Measurements from ENCODE around the gene KRT81.
"Not testable (repeated sequence)": the region's sequence is repeated elsewhere in the genome, so short reads cannot be mapped to it uniquely, and the experiment has no call there.

The KRT81 gene

GRCh38 chr12:52286857-52287785 lies 4.2 kb downstream of the KRT81 start:
- TF ChIP-seq, protein P1, sequence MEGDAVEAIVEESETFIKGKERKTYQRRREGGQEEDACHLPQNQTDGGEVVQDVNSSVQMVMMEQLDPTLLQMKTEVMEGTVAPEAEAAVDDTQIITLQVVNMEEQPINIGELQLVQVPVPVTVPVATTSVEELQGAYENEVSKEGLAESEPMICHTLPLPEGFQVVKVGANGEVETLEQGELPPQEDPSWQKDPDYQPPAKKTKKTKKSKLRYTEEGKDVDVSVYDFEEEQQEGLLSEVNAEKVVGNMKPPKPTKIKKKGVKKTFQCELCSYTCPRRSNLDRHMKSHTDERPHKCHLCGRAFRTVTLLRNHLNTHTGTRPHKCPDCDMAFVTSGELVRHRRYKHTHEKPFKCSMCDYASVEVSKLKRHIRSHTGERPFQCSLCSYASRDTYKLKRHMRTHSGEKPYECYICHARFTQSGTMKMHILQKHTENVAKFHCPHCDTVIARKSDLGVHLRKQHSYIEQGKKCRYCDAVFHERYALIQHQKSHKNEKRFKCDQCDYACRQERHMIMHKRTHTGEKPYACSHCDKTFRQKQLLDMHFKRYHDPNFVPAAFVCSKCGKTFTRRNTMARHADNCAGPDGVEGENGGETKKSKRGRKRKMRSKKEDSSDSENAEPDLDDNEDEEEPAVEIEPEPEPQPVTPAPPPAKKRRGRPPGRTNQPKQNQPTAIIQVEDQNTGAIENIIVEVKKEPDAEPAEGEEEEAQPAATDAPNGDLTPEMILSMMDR (conservative IDR thresholded peaks at IDR 0.05), result peak; percentile 66
- H3K27ac ChIP-seq, result not testable (repeated sequence)

DNA sequence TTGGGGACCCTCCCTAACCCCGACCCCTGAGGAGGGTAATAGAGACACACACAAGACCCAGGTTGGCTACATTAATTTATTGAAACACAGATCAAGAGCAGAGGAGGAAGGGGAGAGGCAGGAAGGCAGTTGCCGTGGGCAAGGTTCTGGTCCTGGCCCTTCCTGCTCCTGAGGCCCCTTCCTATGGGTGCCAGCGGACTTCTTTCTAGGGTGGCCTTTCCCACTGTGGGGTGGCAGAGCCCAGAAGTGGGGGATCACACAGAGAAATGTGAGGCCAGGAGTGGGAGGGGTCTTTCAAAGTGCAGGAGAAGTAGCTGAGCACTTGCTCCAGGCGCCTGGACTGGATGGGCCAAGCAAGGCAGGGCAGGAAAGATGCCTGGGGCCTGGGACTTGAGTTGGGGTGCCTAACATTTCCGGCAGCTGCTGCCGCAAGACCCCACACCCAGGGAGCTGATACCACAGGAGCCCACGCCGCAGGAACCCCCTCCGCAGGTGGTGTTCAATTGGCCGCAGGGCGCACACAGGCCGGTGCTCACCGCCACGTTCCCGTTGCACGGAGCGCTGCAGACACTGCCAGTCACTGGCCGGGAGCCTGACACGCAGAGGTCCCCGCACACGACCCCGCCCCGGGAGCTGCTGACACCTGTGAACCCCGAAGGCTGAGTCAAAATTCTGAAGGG lies 5.3 kb downstream of the KRT81 start:
- TF ChIP-seq, protein P1 (conservative IDR thresholded peaks at IDR 0.05), result no peak
- TF ChIP-seq ZFX (IDR thresholded peaks at IDR 0.05), result no peak
- H3K27ac ChIP-seq, result no peak overlapping the region

GRCh38 chr12:52285172-52285745 lies 6.1 kb downstream of the KRT81 start:
- no peak for TF ChIP-seq ZFX (IDR thresholded peaks at IDR 0.05)
- TF ChIP-seq, protein P1 (conservative IDR thresholded peaks at IDR 0.05), result no peak
- no peak overlapping the region for H3K27ac ChIP-seq

DNA sequence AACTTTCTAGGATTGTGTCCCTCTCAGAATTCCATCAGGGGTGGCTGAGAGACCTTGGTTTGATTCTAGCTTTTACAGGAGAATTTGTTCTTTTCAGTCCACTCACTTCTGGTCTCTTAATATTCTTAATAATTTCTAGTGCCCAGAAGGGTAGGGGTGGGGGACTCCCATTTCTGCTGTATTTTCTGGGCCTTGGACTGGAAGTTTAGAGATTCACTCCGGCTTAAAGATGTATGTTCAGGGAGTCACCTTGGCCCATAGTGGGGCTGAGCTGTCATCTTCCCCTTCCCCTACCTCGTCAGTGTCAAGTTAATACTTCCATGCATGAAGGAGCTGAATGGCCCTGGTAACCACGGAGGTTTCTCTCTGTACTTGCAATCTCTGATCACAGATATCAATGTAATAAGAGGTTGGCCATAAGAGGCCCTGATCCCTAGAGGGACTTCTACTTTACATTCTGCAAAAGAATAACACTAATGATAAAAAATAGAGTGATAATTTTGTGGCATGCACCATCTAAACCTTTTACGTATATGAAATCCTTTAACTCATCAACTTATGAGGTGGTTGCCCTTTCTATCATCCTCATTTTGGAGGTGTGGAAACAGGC lies 6.7 kb downstream of the KRT81 start:
- H3K27ac ChIP-seq, result no peak overlapping the region
- no peak for TF ChIP-seq ZFX (IDR thresholded peaks at IDR 0.05)
- TF ChIP-seq, protein P1 (conservative IDR thresholded peaks at IDR 0.05), result no peak

DNA sequence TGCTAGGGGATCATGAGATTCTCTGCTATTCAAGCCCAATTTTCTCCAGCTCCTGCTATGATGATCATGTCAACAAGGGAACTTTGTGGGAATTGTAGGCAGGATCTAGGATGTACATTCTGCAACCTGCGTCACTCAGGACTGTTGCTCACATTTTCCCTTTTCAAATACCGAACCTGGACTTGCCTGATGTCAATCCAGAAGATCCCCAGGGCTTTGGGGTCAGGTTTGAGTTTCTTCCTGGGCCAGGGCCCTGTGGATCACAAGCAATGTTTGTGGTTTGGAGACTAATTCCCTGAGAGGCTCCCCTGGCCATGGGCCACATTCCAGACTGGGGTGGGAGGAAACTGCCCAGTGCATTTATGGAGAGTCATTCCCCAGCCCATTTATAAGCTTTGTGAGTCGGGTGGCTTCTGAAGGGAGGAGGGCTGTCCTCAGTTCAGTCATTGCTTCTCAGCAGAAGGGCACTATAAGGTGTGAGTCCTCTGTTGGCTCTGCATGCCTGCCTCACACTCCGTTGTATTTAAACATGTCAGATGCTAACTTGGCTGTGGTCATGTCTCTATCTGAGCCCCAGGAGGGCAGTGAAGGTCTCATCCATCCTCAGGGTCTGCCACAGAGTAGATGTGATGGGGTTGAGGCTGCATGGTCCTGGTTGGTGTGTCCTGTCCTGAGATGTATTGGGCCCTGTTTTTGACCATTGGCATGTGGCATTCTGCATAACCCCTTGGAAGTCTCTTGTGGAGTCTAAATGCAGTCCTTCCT lies 10.4 kb downstream of the KRT81 start:
- H3K27ac ChIP-seq, result peak overlapping the region; percentile 19
- TF ChIP-seq ZFX (IDR thresholded peaks at IDR 0.05), result no peak
- TF ChIP-seq, protein P1 (conservative IDR thresholded peaks at IDR 0.05), result no peak

- TF ChIP-seq, protein P1 (conservative IDR thresholded peaks at IDR 0.05), result no peak
- no peak for TF ChIP-seq ZFX (IDR thresholded peaks at IDR 0.05)
- H3K27ac ChIP-seq, result peak overlapping the region; percentile 19
Measured at GRCh38 chr12:52280319-52280795, 11.0 kb downstream of the KRT81 start.

All from C4-2B (cell line).